Mesenteric fat pad (tissue), 1 donor: ENCODE measurements around the gene SEPTIN2. TPM values are rescaled to one million over a fixed set of nuclear protein-coding genes. Genes with fewer than 3 reads are reported as not detected.
"Not testable (repeated sequence)": the region's sequence is repeated elsewhere in the genome, so short reads cannot be mapped to it uniquely, and the experiment has no call there.

Experiments
- DNase-seq: peaks from one replicate; pipeline ENCODE4 v3.0.0-alpha.2; 2020; ENCODE audit warnings: low spot score
- long read RNA-seq: library from polyadenylated mRNA; unstranded; transcript quantifications from one replicate; pipeline ENCODE4 v2.0.0, GENCODE V29; 2020
- total RNA-seq: library from RNA; stranded (reverse); fragmentation: NEBNext Ultra II Directional; extraction: Animal tissue kit (Norgen Biotek cat#: 25700); gene quantifications from one replicate; pipeline ENCODE4 v1.2.1, GENCODE V29; 2021
- donor health status: DM: yes; HTN: yes; CAD: no.

Gene SEPTIN2
- total RNA-seq, result 403 TPM
- long read RNA-seq, transcript SEPT2-238 (4 exons, 740 nt), result minor isoform, 6 of 419 reads
- long read RNA-seq, transcript SEPT2-203 (13 exons, 3,315 nt), result major isoform, 254 of 419 reads
- long read RNA-seq, transcript SEPT2-204 (13 exons, 3,701 nt), result minor isoform, 17 of 419 reads
- long read RNA-seq, partial matches to known transcripts, result 39 of 419 reads
- long read RNA-seq, other reads (novel, unspliced or antisense), result 99 of 419 reads

DNA sequence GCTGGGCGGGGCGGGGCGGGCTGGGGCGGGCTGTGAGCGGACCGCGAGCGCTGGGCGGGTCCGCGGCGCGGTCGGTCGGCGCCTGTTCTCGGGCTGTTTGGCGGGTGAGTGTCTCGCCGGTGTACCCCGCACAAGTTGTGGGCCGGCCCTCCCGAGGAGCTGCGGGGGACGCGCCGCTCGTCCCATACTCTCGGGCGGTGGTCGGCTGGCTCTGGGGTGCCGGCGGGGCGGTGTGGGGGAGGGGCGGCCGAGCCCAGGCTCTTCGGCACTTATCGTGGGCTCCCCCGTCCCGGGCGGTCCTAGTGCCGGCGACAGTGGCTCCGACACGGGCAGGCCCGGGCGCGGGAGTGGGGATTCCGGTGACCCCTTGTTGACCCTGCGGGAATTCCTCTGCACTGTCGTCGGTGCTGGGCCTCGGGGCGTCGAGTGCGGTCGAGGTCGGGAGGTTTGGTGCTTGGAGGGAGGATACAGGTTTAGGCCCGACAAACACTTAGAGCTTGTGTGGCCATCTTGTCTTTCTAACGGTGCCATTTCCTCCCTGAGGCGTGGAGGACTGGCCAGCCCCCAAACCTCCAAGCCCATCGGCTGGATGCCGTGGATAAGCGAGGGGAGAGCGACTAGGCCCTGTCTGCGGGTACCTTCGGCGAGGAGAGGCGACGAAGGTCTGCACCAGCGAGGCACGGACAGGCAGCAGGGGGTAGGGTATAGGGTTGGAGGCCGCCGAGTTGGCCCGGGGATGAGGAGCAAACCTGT, at the start of gene SEPTIN2:
TSS of gene SEPTIN2 (plus strand) at position 47 of the 753 bp plus-strand sequence. CDS start 8,308 bp downstream, outside the sequence.
- DNase-seq, result peak; percentile 94

GRCh38 chr2:241267249-241268067, 48.3 kb upstream of the SEPTIN2 start:
- DNase-seq, result no peak

DNA sequence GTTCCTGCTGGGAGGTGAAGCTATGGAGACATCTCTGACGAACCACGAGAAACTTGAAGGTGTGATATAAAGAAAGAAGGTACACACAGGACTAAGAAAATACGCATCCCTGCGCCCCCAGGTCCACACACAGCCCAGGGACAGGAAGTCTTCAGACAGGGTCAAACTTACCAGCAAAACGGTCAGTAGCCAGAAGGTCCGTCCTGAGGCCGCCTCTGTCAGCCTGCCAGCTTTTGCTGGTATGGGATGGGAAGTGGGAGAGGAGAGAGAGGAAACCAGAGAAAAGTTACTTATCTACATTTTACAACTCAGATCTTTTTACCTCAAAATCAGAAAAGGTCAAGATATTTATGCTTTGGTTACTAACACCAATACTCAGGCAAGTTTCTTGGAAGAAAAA, 47.4 kb upstream of the SEPTIN2 start:
- DNase-seq, result no peak

DNA sequence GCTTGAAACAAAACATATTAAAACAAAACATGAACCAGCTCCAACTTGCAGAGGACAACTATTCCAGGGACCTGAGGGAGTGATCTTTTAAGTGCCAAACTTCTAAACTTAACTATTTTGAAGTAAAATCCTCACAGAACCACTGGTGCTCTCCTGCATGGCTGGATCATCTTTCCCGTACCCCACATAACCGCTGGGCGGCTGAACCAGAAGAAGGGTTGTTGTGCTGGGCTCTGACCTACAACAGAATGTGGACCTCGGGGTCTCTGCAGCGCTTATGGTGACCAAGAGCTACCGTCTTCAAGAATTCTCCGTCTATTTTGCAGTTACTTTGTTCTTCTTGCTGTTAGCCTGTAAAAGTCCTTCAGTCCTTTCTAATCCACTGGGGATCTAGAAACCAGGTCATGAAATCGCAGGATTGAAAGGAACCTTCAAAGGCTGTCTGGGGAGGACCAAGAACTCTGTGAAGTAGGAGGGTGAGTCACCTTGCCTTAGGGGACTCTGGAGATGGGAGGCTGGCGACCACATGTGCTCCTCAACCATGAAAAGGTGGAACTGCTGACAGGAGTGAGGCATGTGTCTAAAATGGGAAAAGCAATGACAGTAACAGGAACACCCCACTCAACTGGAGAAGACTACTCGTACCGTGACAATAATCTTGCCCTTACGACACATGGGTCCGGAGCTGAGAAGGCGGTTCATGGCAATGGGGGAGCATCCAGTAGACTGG, 46.8 kb upstream of the SEPTIN2 start:
- no peak for DNase-seq

- DNase-seq, result no peak
These were observed 45.8 kb upstream of the SEPTIN2 start for GRCh38 chr2:241269707-241270520.

GRCh38 chr2:241270531-241270930, 45.2 kb upstream of the SEPTIN2 start:
- no peak for DNase-seq

DNA sequence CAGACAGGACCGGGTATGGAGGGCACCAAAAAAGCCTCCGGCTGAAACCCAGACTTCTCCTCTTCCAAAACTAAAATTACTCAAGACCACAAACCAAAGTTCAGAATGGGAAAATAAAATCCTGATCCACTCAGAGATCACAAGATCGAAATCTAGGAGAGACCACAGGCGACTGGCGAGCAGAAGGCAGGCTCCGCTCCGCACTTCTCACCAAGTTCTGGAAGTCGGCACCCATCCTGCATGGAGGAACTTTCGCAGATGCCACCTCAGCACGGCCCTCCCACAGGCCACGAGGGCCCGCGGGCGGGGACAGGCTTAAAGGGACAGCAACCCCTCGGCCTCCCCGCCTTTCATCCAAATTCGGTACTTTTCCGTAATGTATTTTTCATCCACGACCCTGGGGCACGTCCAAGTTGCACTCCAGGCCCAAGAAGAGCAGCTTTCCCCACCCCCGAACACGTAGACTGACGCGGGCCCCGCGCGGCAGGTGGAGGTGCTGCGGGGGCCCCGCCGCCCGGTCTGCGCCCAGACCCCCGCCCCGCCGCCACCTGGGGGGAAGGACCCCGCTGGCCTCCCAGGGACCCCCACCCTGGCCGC, 43.9 kb upstream of the SEPTIN2 start:
- DNase-seq, result peak; percentile 94

- DNase-seq, result peak; percentile 93
These were observed 43.2 kb upstream of the SEPTIN2 start for GRCh38 chr2:241272303-241273209.

DNA sequence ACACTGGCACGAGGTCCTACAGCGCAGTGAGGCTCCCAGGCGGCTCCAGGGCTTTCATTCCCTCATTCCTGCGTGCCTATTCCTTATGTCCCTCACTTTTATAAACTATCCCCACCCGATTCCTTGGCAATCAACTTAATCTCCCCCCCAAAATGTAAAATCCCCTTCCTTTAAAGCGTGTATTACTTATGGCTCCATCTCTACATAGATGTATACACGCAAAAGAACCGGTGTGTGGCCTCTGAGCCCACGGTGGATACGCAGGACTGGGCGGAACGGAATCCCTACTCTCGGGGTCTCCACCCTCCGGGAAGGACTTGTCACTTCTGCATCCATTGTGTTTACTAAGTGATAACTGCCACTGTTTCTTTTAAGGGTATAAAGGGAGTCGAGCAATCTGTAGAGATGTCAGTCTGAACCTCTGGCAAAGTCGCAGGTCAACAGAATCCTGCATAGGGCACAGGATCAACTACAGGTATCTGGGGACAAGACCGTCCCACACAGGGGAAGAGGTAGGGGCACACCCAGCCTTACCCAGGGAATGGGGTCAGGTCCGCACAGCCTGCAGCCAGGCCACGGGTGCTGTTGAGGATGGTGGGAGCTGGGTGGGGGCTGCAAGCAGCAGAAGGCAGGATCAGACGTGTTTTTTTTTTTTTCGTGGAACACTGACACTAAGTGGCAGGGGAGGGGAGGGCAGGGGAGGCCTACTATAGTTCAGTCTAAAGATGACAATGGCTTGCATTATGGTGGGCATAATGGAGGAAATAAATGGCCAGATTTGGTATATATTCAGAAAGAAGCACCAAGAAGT, 42.3 kb upstream of the SEPTIN2 start:
- peak; percentile 68 for DNase-seq

DNA sequence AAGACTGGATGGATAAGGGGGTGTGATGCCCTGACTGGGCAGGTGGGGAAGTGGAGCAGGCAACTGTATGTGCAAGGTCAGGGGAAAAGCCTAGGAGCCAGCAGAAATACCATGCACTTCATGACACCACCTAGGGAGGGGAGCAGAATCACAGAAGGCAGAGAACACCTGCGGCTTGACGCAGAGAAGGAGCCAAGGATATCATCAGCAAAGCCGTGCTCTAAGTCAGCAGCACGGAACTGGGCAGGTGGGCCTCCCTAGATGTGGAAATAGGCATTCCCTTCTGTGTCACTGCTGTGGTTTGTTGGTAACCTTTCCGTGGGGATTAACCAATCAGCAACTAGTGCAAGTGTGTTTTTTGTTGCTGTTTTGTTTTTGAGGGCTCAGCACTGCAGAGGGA, 41.6 kb upstream of the SEPTIN2 start:
- DNase-seq, result no peak

- no peak for DNase-seq
These were observed 40.2 kb upstream of the SEPTIN2 start for GRCh38 chr2:241275504-241275903.

GRCh38 chr2:241275910-241276309, 39.8 kb upstream of the SEPTIN2 start:
- DNase-seq, result no peak

- not testable (repeated sequence) for DNase-seq
These were observed 37.4 kb upstream of the SEPTIN2 start for GRCh38 chr2:241278306-241278705.

GRCh38 chr2:241279413-241279812, 36.3 kb upstream of the SEPTIN2 start:
- no peak for DNase-seq

DNA sequence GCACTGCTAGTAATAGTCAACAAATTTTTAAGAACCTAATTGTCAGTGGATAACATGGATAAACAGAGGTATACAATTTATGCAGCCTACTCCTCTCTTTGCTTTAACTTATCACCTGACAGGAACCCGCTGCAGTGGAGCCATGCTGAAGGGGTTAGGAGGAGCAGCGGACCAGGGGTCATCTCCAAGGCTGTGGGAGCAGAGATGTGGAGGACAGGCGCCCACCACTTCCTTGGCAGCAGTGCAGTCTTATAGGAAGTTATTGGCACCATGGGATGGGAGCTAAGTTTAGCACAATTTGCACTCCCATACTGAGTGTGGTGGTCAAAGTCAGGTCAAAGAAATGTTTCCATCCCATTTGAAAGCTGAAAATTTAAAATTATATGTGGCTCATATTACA, 35.9 kb upstream of the SEPTIN2 start:
- DNase-seq, result no peak

DNA sequence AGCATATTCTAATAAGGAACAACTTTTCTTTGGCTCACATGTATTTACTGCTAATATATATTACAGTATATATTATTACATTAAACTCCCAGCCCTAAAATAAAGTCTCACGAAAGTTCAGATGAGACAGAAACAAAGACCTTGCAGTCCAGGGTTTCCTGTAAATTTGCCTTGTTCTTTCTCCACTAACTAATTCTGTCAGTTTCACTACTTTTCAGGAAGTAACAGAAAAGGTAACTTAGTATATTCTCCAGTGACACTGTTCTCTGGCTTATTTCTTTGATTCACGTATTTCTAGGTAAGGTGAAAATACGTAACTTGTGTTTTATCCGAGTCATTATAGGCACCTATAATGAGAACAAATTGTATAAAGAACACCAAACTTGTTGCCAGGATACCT, 35.4 kb upstream of the SEPTIN2 start:
- no peak for DNase-seq

DNA sequence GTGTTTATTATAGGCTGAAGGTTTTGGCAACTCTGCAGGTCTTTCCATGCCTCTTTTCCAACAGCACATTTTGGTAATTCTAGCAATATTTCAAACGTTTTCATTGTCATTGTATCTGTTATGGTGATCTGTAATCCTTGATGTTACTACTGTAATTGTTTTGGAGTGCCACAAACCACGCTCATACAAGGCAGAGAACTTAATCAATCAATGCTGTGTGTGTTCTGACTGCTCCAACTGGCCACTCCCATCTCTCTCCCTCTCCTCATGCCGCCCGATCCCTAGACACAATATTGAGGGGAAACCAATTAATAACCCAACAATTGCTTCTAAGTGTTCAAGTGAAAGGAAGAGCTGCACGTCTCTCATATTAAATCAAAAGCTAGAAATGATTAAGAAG, 33.2 kb upstream of the SEPTIN2 start:
- DNase-seq, result no peak

DNA sequence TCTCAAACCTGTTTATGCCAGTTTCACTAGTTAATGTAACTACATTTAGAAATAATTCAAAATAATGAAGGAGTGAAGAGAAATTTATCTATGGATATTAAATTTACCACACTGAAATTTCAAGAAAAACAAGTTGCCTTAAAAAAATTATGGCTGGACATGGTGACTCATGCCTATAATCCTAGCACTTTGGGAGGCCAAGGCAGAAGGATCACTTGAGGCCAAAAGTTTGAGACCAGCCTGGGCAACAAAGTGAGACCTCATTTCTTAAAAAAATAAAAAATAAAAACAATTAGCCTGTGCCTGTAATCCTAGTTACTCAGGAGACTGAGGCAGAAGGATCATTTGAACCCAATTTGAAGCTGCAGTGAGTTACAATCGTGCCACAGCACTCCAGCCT, 30.1 kb upstream of the SEPTIN2 start:
- DNase-seq, result no peak
